ENCODE measurements around the gene MCF2L2. TPM values are rescaled to one million over a fixed set of nuclear protein-coding genes. Genes with fewer than 3 reads are reported as not detected.

Gene MCF2L2
- total and polyA plus RNA-seq, 7 donors = 0.17 to 2.7 (median 0.57) TPM

DNA sequence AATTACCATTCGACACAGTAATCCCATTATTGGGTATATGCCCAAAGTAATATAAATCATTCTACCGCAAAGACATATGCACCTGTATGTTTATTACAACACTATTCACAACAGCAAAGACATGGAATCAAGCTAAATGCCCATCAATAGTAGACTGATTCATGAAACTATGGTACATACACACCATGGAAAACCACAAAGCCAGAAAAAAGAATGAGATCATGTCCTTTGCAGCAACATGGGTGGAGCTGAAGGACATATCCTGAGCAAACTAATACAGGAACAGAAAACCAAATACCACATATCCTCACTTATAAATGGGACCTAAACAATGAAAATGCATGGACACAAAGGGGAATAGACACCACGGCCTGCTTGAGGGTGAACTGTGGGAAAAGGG is 11.1 kb upstream of the MCF2L2 start:
- 66 to 70% (median 68%) methylated on average over 3 of the region's 3 CpGs for WGBS, 3 donors
- intact Hi-C loops (cut with DNase I) = no loop called here
- ATAC-seq = no peak
- Histone ChIP-seq H3K4me3 (no peak overlapping the region), H3K9me3 (peaks cover 6% of the 10 kb centered on the region), H3K4me1 (no peaks in the 10 kb centered on the region), H3K36me3 (ENCODE audit: insufficient read depth in 1 of 2, low read depth in 1 of 2) (no peaks in the 10 kb centered on the region), H3K27ac (no peak overlapping the region), H3K27me3 (ENCODE audit: insufficient read depth in 3 of 3, low read length in 2 of 3) (no peaks in the 10 kb centered on the region)
- no peak for DNase-seq
- TF ChIP-seq, protein P1, sequence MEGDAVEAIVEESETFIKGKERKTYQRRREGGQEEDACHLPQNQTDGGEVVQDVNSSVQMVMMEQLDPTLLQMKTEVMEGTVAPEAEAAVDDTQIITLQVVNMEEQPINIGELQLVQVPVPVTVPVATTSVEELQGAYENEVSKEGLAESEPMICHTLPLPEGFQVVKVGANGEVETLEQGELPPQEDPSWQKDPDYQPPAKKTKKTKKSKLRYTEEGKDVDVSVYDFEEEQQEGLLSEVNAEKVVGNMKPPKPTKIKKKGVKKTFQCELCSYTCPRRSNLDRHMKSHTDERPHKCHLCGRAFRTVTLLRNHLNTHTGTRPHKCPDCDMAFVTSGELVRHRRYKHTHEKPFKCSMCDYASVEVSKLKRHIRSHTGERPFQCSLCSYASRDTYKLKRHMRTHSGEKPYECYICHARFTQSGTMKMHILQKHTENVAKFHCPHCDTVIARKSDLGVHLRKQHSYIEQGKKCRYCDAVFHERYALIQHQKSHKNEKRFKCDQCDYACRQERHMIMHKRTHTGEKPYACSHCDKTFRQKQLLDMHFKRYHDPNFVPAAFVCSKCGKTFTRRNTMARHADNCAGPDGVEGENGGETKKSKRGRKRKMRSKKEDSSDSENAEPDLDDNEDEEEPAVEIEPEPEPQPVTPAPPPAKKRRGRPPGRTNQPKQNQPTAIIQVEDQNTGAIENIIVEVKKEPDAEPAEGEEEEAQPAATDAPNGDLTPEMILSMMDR (IDR thresholded peaks at IDR 0.05) = no peak

DNA sequence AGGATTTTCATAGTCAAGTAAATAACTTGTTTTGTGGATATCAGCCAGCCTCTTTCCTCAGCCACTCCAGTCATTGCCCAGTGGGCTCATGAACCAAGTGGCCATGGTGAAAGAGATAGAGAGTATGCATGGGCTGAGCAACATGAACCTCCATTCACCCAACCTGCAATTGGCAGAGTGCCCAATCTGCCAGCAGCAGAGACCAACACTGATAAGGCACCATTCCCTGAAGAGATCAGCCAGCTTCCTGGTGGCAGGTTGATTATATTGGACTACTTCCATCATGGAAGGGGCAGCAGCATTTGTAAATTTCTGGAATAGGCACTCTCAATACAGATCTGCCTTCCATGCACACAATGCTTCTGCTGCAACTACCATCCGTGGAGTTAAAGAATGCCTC is 10.3 kb upstream of the MCF2L2 start:
- intact Hi-C loops (cut with DNase I) = no loop called here
- Histone ChIP-seq H3K36me3 (ENCODE audit: insufficient read depth in 1 of 2, low read depth in 1 of 2) (no peaks in the 10 kb centered on the region), H3K4me3 (no peak overlapping the region), H3K4me1 (no peaks in the 10 kb centered on the region), H3K27ac (no peak overlapping the region), H3K27me3 (ENCODE audit: insufficient read depth in 3 of 3, low read length in 2 of 3) (no peaks in the 10 kb centered on the region), H3K9me3 (no peaks in the 10 kb centered on the region)
- ATAC-seq (no peak), DNase-seq (no peak)
- WGBS, 3 donors = 89 to 95% (median 94%) methylated on average over 1 of the region's 1 CpG
- TF ChIP-seq, protein P1 (IDR thresholded peaks at IDR 0.05) = no peak

DNA sequence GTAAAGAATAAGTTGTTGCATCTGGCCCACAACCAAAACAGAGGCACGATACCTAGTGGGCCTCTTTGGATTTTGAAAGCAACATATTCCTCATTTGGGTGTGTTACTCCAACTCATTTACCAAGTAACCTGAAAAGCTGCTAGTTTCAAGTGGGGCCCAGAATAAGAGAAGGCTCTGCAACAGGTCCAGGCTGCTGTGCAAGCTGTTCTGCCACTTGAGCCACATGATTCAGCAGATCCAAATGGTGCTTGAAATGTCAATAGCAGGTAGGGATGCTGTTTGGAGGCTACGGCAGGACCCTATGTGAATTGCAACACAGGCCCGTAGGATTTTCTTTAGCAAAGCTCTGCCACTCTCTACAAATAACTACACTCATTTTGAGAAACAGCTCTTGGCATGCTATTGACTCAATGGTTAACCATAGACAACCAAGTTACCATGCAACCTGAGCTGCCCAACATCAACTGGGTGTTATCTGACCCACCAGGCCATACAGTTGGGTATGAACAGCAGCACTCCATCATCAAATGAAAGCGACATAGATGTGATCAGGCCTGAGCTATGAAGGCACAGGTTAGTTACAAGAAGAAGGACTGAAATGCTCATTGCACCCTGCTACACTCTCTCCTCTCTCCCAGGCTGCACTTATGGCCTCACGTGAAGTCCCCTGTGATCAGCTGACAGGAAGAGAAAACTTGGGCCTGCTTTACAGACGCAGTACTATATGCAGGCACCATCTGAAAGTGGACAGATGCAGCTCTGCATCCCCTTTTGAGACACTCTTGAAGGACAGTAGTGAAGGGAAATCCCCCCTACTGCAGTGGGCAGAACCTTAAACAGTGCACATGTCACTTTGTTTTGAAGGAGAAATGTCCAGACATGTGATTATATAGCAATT is 9.5 kb upstream of the MCF2L2 start:
- intact Hi-C loops (cut with DNase I) = no loop called here
- no peak for ATAC-seq
- 86 to 93% (median 91%) methylated on average over 6 of the region's 6 CpGs for WGBS, 3 donors

DNA sequence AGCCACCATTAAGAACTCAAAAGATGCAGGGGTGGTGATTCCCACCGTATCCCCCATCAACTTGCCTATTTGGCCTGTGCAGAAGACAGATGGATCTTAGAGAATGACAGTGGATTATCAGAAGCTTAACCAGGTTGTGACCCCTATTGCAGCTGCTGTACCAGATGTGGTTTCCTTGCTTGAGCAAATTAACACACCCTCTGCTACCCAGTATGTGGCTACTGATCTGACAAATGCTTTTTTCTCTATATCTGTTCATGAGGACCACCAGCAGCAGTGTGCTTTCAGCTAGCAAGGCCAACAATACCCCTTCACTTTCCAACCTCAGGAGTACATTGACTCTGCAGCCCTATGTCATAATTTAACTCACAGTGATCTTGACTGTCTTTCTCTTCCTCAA is 8.6 kb upstream of the MCF2L2 start:
- Histone ChIP-seq H3K27me3 (ENCODE audit: insufficient read depth in 3 of 3, low read length in 2 of 3) (no peaks in the 10 kb centered on the region), H3K4me1 (no peaks in the 10 kb centered on the region), H3K36me3 (ENCODE audit: insufficient read depth in 1 of 2, low read depth in 1 of 2) (no peaks in the 10 kb centered on the region), H3K27ac (no peak overlapping the region), H3K9me3 (no peaks in the 10 kb centered on the region), H3K4me3 (no peak overlapping the region)
- intact Hi-C loops (cut with DNase I) = no loop called here
- ATAC-seq (no peak), DNase-seq (no peak)
- TF ChIP-seq, protein P1 (IDR thresholded peaks at IDR 0.05) = no peak
- WGBS, 3 donors = 31 to 42% (median 33%) methylated on average over 1 of the region's 1 CpG

More for the DNA sequence above, 9.5 kb upstream of the MCF2L2 start:
- H3K36me3 ChIP-seq (ENCODE audit: insufficient read depth in 1 of 2, low read depth in 1 of 2) = no peaks in the 10 kb centered on the region
- no peaks in the 10 kb centered on the region for H3K4me1 ChIP-seq
- no peak for DNase-seq
- TF ChIP-seq, protein P1 (IDR thresholded peaks at IDR 0.05) = no peak
- H3K9me3 ChIP-seq = no peaks in the 10 kb centered on the region
- H3K4me3 ChIP-seq = no peak overlapping the region
- H3K27ac ChIP-seq = no peak overlapping the region
- no peaks in the 10 kb centered on the region for H3K27me3 ChIP-seq (ENCODE audit: insufficient read depth in 3 of 3, low read length in 2 of 3)
